NCI-H345 treated with DMSO at 0.1 percent for 48 hours (cell line): ENCODE data around the gene FRMD4A.

Source experiments
- DNase-seq: peaks from one replicate; lab custom pipeline; 2025; ENCODE audit not compliant: unreplicated experiment; lab: John Stamatoyannopoulos, UW

The FRMD4A gene

GRCh38 chr10:14330388-14331061, at the start of gene FRMD4A:
FRMD4A (minus strand) TSS chr10:14330924.
- no peak for DNase-seq

- DNase-seq: no peak
These were observed 49.0 kb upstream of the FRMD4A start for GRCh38 chr10:14379556-14380280.

- no peak for DNase-seq
These were observed 47.8 kb upstream of the FRMD4A start for GRCh38 chr10:14378387-14378960.

- DNase-seq: no peak
These were observed 47.0 kb upstream of the FRMD4A start for GRCh38 chr10:14377591-14378175.

- no peak for DNase-seq
These were observed 44.2 kb upstream of the FRMD4A start for GRCh38 chr10:14374745-14375445.

- DNase-seq: no peak
These were observed 41.9 kb upstream of the FRMD4A start for GRCh38 chr10:14372606-14373005.

GRCh38 chr10:14371581-14371980, 40.9 kb upstream of the FRMD4A start:
- DNase-seq: no peak

GRCh38 chr10:14370894-14371293, 40.2 kb upstream of the FRMD4A start:
- no peak for DNase-seq

- DNase-seq: no peak
These were observed 39.2 kb upstream of the FRMD4A start for GRCh38 chr10:14369906-14370305.

- no peak for DNase-seq
These were observed 36.0 kb upstream of the FRMD4A start for GRCh38 chr10:14366760-14367159.

GRCh38 chr10:14365266-14365665, 34.5 kb upstream of the FRMD4A start:
- no peak for DNase-seq

GRCh38 chr10:14362104-14362503, 31.4 kb upstream of the FRMD4A start:
- DNase-seq: no peak

- DNase-seq: no peak
These were observed 30.2 kb upstream of the FRMD4A start for GRCh38 chr10:14360961-14361360.

GRCh38 chr10:14360515-14360914, 29.8 kb upstream of the FRMD4A start:
- DNase-seq: no peak

- DNase-seq: no peak
These were observed 28.3 kb upstream of the FRMD4A start for GRCh38 chr10:14358886-14359573.

GRCh38 chr10:14356921-14357320, 26.2 kb upstream of the FRMD4A start:
- DNase-seq: no peak

- DNase-seq: no peak
These were observed 25.0 kb upstream of the FRMD4A start for GRCh38 chr10:14355750-14356149.

GRCh38 chr10:14353291-14353913, 22.7 kb upstream of the FRMD4A start:
- DNase-seq: no peak

GRCh38 chr10:14350006-14350405, 19.3 kb upstream of the FRMD4A start:
- no peak for DNase-seq

GRCh38 chr10:14349081-14349480, 18.4 kb upstream of the FRMD4A start:
- DNase-seq: no peak
